ENCODE data around the gene XPR1.

XPR1 gene

DNA sequence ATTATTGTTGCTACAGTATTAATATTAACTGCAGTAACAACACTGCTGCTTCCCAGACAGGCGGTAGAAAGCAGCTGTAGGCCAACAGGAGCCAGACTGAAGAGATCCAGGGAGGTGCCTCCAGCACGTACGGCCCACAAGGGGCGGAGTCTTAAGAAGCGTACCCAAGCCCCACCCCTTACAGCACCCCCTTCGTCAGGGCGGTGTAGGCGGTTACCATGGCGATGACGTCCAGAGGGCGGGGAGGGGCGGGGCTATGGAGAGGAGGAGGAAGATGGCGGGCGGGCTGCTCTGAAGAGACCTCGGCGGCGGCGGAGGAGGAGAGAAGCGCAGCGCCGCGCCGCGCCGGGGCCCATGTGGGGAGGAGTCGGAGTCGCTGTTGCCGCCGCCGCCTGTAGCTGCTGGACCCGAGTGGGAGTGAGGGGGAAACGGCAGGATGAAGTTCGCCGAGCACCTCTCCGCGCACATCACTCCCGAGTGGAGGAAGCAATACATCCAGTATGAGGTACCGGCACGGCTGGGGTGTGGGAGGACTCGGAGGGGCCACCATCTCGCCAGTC, at the start of gene XPR1:
TSS of gene XPR1 (plus strand) at position 257 of the 560 bp plus-strand sequence. CDS start at position 437, 180 bp downstream.
- peak; percentile 98 for DNase-seq (ENCODE audit: low read depth in 2 of 2)

DNA sequence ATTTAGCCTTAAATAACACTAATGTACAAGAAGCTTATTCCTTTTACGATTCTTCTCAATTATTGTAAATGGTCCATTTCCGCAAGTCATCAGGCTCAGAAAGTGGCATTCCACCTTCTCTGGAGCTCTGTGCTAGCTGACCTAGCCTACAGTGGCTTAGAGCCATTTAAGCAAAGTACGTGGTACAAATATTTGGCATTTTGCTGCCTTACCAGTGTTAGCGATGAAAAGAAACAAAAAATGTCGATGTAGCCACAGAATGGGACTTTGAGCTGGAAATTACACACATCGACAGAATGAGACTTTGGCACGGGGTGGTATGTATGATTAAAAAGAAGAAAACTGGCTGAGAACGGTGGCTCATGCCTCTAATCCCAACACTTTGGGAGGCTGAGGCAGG, 47.0 kb upstream of the XPR1 start:
- no peak for DNase-seq (ENCODE audit: low read depth in 2 of 2)

DNA sequence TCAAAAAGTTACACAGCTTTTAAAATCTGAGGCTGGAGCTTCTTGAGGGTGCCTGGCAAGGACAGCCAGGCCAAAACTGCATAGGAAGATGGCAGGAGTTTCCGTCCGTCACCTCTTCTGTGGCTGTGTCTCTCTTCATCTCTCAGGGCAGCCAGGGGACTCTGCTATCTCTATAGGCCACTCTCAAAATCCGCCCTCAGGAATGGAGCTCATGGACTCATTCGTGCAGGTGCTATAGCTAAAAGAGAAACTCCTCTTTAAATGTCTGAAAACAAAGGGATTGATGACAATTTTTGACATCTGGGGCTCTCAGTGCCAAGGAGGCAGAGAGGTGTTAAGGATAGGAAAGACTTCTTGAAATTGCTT, 45.8 kb upstream of the XPR1 start:
- DNase-seq (ENCODE audit: low read depth in 2 of 2), result no peak

DNA sequence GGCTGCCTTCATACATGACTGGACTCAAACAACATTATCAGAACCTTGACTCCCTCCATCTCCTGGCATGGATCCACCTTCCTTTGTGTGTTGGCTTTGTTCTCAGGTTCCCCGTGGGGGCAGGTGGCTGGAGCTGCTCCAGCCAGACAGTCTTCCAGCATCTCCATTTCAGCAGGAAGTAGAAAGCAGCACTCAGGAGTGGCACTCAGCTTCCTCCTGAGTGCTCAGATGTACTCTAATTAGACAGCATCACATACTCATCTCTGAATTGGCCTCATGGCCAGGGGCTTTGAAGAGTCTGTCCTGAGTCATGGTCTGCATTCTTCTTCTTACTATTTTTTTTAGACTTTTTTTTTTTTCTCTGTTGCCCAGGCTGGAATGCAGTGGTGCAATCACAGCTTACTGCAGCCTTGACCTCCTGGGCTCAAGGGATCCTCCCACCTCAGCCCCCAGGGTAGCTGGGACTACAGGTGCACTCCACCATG, 45.1 kb upstream of the XPR1 start:
- DNase-seq (ENCODE audit: low read depth in 2 of 2), result no peak

DNA sequence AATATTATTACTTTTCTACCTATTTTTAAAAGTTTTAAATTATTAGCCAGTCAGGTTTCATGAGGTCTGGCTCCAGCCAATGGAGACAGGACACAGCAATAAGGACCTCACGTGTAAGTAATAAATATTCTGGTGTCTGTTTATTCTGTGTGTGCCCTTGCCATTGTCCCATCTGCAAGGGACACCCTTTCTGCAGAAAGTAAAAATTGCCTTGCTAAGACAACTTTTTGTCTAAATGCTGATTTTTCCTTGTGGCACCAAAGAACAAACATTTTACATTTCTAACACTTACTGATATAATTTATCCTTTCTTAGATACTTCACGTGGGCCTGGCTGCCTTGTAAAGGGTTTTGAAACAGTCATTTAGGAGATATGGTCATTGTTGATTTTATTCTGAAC, 43.7 kb upstream of the XPR1 start:
- no peak for DNase-seq (ENCODE audit: low read depth in 2 of 2)

DNA sequence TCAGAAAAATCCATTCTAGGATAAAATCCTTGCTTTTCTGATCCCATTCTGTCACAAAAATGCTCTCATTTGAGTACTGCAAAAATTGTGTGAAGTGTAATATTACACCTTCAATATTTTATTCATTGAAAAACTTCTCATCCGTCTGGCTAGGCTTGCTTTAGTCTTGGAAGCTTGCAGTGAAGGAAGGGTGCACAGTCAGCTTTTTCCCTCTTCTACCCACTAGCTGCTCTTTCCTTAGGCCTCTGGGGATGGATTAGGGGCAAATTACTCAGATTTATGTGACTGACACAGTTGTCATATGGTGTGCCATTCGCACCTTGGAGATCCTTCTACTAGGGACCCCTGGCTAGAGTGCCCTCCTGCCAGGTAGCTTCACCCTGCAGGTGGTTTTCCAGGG, 40.9 kb upstream of the XPR1 start:
- DNase-seq (ENCODE audit: low read depth in 2 of 2), result no peak

DNA sequence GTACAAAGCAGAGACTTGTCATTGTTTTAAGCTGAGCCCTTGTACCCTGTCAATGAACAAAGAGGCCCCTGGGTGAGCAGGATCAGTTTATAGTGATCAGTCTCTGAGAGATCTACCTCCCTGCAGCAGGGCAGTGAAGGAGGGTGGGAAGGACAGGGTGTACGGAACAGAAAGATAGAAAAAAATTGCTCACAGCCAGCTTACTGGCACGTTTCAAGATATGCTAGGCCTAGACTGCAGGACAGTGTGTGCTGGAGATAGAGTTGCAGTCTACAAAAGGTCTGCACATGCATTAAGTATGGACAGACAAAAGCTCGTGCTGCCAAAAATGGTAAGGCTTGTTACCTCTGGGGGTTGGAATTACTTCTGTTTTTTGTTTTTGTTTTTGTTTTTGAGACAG, 38.4 kb upstream of the XPR1 start:
- DNase-seq (ENCODE audit: low read depth in 2 of 2), result no peak

DNA sequence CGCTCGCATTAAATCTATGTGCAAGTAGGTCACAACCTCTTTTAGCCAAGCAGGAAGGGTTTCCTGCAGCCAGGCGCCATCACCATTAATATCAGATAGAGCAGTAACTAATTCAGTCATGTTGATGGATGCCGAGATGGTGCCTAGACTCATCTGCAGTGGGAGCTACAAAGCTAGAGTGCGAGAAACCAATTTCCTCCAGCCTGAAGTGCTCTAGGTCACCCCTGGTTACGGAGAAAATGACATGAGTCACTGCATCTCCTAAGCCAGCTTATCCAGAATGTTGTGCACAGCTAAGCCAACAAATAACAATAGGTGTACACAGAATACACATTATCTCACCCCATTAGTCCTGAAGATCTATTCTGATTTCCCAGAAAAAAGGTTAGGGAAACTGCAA, 37.1 kb upstream of the XPR1 start:
- no peak for DNase-seq (ENCODE audit: low read depth in 2 of 2)

DNA sequence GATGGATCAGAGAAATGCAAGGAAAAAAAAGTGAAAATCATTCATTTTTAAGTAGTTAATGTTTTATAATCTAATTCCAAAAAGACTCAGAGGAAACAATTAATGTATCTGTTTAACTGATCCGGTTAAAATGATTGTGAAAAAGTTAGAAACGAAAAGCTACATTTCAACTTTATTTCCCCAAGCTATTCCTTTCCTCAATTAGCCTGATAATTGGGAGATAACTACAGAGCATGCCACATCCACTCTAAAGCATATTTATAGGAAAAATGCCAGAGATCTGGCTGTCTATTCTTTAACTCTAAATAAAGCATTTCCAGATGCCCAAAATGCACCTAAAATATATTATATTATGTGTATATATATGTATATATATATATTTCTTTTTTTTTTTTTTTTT, 35.9 kb upstream of the XPR1 start:
- DNase-seq (ENCODE audit: low read depth in 2 of 2), result no peak

DNA sequence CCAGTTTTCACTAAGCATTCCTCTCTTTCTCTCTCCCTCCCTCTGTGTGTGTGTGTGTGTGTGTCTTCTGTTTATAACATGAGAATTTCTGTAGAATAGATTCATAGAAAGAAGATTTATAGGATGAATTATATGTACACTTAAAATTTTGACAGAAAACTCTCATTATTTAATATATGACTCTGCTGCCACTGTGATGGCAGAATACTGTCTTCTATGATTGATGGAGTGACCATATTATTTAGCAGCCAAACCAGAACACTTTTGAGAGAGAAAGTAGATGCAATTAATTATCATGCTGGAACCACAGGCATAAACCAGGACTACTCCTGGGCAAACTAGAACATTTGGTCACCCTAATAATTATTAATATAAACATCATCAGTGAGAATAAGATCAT, 34.3 kb upstream of the XPR1 start:
- no peak for DNase-seq (ENCODE audit: low read depth in 2 of 2)

DNA sequence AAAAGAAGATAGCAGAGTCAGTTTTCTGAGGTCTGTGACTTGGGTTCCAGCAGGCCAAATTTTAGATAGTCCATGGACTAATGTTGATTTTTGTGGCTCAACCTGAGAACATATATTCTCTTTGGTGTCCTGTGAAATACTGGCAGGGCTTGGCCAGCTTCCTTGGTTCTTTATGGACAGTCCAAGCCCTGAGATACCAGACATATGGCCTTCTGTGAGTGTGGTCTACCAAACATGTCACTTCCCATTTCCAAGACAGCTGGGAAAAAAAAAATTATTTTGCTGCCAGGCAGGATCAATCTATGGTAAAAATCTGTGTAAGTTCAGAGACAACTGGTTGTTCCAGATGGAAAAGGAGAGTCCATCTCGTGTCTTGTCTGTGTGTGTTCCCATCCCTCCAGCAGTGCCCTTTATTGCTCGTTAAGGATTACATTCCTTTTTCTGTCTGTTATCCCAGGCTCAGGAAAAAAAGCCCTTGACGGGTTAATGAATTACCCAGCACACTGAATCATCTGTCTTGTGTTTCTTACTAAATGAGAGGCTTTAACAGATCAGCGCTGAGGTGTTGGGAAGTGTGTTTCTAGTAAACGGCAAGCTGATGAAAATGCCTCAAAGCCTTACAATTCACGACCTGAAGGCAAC, 33.4 kb upstream of the XPR1 start:
- DNase-seq (ENCODE audit: low read depth in 2 of 2), result no peak

DNA sequence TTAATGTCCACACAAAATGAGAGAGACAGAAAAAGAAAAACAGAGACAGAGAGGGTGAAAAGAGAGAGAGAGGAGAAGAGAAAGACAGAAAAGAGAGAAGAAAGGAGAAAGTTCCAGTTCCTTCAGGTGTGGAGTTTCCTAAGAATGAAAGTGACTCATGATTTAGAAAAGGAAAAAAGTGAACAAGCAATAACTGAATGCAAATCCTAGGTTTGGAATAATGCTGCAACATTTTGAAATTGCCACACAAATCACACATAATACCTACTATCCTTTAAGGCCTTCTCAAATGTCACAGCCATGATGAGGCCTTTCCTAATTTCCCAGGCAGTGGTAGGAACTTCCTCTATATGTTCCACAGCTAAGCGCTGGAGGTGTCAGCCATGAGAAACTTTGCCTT, 31.5 kb upstream of the XPR1 start:
- DNase-seq (ENCODE audit: low read depth in 2 of 2), result no peak

DNA sequence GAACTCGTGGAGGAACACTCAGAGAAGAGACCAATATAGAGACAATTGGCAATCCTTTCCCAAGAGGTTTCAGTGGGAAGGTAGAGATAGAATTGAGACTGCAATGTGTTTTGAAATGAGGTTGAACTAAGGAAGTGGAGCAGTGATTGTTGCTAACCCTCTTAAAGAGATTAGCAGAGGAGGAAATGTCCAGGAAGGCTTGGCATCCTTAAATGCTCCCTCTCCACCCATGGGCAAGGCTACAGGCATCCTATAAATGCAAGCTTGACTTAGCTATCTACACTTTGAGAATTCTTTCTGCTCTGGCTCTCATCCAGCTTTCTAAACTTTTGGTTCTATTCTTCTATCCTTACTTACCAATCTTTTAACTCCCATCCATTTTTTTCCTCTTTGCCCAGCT, 30.3 kb upstream of the XPR1 start:
- DNase-seq (ENCODE audit: low read depth in 2 of 2), result no peak

DNA sequence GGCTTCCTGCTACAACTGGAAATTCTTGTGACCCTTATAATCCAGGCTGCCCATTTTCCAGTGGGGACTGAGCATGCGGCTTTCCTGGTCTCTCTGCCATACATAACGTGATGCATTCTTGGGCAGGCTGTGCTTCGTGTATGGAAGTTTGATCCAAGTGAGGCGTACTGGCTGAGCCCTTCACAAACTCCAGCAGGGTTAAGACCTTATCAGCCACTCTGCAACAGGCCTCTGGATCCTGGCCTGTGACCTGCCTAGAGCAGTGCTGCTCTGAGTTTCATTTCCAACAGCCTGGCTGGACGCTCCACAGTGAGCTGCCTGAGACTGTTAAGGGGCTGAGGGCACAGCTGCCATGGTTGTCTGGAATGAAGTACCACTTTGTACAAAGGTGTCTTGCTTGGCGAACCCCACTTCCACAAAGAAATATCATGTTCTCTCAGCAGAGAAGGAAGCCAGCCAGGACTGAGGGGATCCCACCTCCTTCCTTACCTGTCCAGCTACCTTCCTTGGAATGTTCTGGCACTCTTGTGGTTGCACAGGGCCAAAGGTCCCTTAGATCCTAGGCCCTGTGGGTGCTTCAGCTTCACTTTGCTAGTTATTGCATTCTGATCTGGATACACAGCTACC, 28.5 kb upstream of the XPR1 start:
- no peak for DNase-seq (ENCODE audit: low read depth in 2 of 2)

DNA sequence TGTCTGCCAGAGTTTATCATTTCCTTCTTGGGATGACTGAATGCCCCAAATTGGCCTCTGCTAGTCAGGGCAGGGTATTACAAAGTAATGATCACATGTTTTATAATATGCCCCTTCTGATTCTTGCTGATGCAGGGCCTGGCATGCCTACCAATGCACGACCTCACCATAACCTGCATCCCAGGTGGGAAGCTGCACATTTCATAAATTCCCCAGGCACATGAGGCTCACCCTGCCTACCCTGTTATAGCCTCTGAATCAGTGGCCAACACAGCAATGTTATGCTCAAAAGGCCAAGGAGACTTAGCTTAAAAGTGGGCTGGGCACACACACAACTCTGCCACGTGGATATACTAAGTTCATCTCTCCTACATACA, 28.0 kb upstream of the XPR1 start:
- DNase-seq (ENCODE audit: low read depth in 2 of 2), result no peak

DNA sequence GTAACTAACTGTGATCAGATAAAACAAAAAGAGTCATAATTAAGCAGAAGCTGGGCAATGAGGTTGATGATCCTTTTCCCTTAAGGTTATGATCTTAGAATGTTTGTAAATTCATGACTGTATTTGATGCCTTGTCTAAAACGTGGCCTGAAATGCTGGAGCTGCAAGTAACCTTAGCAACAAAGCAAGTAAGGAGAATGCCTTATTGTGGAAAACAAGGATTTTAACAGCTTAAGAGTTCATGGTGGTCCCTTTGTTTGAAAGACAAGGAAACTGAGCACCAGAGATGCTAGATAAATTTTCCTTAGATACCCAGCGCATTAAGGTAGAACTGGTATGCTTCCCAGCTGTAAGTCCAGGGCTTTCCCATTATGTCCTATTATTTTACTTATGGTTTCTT, 25.7 kb upstream of the XPR1 start:
- no peak for DNase-seq (ENCODE audit: low read depth in 2 of 2)

DNA sequence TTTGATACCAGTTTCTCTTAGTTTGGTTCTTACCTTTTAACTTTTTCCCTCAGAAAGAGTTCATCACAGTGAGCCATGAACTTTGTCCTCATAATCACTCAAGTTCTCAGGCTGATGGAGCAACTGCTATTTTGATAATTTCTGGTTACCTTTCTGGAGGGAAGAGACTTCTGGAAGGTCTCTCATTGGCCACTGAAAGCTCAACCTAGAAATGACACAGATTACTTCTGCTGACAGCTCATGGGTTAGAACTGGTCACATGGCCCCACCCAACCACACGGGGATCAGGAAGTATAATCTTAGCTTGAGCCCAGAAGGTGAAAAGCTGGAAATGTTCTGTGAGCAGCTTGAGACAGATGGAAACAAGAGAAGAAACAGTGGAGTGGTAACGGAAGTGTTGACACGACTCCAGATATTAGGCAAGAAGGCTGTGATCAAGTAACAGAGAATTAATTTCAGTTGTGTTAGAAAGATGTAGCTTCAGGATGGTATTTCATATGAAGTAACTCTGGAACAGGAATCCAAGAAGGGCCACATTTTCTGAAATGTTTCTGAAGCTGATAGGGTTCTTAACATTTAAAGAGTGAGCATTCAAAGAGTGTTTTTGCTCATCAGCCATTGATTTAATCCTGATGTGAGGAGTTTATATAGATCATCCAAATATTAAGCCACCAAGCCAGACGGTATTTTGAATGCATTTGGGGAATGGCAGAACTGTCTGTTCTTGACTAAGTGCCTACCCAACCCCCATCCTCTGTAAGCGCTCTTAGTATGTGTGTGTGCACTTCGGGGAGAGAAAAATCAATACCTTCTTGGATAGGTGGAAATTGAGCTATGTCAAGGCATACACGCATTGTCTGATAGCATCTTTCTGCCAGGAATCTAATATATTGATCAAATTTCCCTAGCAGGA, 21.9 kb upstream of the XPR1 start:
- no peak for DNase-seq (ENCODE audit: low read depth in 2 of 2)

DNA sequence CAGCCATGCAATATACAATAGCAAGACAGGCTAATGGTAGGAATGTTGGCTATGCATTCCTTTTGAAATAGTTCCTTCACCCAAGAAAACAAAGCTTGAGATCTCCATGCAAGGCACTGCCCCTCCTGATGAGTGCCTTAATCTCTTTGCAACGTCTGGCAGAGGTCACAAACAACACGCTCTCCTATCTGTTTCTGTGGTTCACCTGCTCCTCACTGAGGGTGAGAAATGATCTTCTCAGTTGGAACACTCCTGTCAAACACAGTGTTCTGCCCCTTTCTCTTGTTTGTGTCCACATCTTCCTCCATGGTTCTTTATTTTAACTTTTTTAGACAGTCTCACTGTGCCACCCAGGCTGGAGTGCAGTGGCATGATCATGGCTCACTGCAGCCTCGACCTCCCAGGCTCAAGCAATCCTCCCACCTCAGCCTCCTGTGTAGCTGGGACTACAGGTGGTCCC, 21.2 kb upstream of the XPR1 start:
- no peak for DNase-seq (ENCODE audit: low read depth in 2 of 2)

DNA sequence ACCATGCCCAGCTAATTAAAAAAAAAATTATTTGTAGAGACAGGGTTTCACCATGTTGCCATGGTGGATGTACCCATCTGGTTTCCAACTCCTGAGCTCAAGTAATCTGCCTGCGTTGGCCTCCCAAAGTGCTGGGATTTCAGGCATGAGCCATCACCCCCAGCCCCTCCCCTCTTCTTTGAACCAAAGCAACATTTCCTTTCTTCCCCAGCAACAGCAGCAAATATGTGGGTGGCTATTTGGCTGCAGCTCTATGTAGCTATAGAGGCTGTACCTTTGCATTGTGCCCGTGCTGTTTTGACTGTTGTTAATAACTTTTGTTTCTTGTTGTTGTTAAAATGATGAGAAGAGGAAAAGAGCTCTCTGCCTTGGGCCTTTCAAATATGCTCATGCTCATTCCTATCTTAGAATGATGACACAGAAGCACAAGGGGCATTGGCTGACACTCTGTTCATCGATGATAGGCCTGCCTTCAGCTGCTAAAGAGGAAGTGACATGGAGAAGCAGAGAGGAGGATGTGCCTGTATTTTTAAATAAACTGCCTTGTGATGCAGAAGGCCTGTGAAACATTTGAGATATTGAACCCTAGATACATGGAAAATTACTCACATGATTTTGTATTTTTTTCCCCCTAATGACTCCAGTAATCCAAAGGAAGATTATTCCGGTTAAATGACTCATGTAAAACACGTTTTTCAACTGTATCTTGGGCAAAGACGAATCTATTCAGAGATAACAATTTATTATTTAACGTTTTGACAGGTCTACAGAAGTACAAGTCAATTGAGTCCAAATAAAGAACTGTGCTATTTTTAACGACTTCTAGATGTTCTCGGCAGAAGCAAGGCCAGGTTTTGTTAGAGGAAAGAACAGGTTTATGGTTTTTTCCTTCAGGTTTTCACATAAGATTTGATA, 20.5 kb upstream of the XPR1 start:
- no peak for DNase-seq (ENCODE audit: low read depth in 2 of 2)

DNA sequence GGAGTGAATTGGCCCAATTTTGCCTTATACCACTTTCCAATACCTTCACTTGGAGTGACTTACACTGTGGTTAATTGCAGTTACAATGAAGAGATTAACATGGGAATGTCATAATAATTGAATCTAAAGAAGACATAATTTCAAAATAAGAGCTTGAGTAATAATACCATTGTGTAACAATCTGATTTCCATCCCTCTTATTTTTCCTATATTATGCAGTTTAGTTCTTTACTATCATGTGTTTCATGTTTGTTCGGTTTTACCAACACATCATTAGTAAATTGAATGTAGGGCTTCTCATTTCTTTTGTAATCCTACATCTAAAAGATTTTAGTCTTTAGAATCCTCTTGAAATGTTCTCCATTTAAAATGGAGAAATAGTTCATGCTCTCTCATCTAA, 19.2 kb upstream of the XPR1 start:
- DNase-seq (ENCODE audit: low read depth in 2 of 2), result no peak

DNA sequence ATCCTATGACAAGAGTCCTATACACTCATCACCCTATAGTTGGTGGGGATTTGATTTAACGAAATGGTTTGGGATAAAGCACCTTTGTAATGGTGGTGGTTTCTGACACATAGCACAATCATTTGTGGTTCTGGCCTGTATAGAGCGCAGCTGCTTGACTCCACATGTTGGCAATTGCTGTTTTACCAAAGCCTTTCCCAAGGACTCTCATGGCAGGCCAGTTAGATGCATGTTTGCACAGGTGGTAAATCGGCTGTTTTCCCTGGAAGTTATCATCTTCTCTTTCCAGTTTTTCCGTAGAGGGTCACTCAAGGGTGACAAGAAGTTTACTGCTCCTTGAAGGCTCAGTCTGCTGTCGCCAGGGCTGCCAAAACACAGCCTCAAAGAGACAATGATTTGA, 17.1 kb upstream of the XPR1 start:
- DNase-seq (ENCODE audit: low read depth in 2 of 2), result no peak
